ENCODE results near the gene MBNL2. TPM values are rescaled to one million over a fixed set of nuclear protein-coding genes. Genes with fewer than 3 reads are reported as not detected.

The MBNL2 gene
- total and polyA plus RNA-seq, 2 of the 13 experiments (the other 11 are each of a cell fraction or from before 2014, with no cell fraction given), result 30.8 to 59.0 TPM

DNA sequence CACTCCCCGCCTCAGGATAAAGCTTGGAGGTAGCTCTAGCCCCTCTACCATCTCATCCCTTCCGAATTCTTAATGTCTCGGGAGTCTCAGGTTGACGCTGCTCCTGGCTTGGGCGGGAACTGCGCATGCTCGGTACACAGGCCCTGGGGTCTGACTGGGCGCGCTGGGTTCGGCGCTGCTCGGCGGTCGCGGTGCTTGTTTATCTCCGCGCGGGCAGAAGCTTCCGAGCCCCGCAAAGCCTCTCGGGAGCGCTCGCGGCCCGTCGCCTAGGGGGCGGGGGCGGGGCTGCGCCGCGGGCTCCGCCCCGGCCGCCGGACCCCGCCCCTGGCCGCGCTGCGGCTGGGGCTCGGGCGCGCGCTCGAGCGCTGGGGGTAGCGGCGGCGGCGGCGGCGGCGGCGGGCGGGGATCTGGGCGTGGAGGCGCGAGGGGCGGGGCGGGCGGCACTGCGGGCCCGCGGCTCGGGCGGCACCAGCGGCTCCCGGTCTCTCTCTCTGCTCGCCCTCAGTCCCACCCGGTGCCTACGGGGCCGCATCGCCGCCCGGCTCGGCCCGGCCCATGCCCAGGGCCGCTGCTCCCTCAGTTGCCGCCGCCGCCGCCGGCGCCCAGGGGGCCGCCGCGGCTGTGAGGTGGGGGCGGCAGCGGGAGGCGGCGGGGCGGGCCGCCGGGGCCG lies 211.7 kb downstream of the MBNL2 start, which contains the start of gene RAP2A (continued):
- TF ChIP-seq ZNF557 (CRISPR knock-in tag; IDR thresholded peaks at IDR 0.05) (no peak), NFRKB (IDR thresholded peaks at IDR 0.05) (no peak), SIN3B (IDR thresholded peaks at IDR 0.05; ENCODE audit: low read length) (0 out of 2 replicates have a peak, but pooled peaks have one; percentile 43), ZNF589 (CRISPR knock-in tag; conservative IDR thresholded peaks at IDR 0.05) (no peak), GATAD1 (CRISPR knock-in tag; IDR thresholded peaks at IDR 0.05) (peak; percentile 58; the same call in 1 of the 2 replicates), ZNF766 (CRISPR knock-in tag; IDR thresholded peaks at IDR 0.05; ENCODE audit: borderline replicate concordance) (no peak), DR1 (CRISPR knock-in tag; IDR thresholded peaks at IDR 0.05) (no peak), ZNF83 (CRISPR knock-in tag; IDR thresholded peaks at IDR 0.05; ENCODE audit: borderline replicate concordance) (no peak), MATR3 (CRISPR knock-in tag; IDR thresholded peaks at IDR 0.05) (no peak), MLLT10 (CRISPR knock-in tag; IDR thresholded peaks at IDR 0.05) (no peak), SRF (IDR thresholded peaks at IDR 0.05; ENCODE audit: low read depth, low read length) (no peak), ZFY (CRISPR knock-in tag; IDR thresholded peaks at IDR 0.05) (peak; percentile 70), HCFC1 (IDR thresholded peaks at IDR 0.05; ENCODE audit: low read depth, low read length) (no peak), CHCHD3 (CRISPR knock-in tag; IDR thresholded peaks at IDR 0.05) (no peak), ZNF282 (IDR thresholded peaks at IDR 0.05; ENCODE audit: partially characterized antibody) (no peak), ZSCAN20 (CRISPR knock-in tag; IDR thresholded peaks at IDR 0.05; ENCODE audit: borderline replicate concordance) (0 out of 2 replicates have a peak, but pooled peaks have one; percentile 10), ZNF510 (CRISPR knock-in tag; IDR thresholded peaks at IDR 0.05; ENCODE audit: low read depth) (no peak)
- TF ChIP-seq, protein P1, sequence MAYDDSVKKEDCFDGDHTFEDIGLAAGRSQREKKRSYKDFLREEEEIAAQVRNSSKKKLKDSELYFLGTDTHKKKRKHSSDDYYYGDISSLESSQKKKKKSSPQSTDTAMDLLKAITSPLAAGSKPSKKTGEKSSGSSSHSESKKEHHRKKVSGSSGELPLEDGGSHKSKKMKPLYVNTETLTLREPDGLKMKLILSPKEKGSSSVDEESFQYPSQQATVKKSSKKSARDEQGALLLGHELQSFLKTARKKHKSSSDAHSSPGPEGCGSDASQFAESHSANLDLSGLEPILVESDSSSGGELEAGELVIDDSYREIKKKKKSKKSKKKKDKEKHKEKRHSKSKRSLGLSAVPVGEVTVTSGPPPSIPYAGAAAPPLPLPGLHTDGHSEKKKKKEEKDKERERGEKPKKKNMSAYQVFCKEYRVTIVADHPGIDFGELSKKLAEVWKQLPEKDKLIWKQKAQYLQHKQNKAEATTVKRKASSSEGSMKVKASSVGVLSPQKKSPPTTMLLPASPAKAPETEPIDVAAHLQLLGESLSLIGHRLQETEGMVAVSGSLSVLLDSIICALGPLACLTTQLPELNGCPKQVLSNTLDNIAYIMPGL (CRISPR knock-in tag; IDR thresholded peaks at IDR 0.05; ENCODE audit: borderline replicate concordance in 1 of 2, low read depth in 1 of 2), result 0 out of 4 replicates have a peak, but pooled peaks of 1 of the 2 experiments have one; percentile 21
- TF ChIP-seq, protein P2, sequence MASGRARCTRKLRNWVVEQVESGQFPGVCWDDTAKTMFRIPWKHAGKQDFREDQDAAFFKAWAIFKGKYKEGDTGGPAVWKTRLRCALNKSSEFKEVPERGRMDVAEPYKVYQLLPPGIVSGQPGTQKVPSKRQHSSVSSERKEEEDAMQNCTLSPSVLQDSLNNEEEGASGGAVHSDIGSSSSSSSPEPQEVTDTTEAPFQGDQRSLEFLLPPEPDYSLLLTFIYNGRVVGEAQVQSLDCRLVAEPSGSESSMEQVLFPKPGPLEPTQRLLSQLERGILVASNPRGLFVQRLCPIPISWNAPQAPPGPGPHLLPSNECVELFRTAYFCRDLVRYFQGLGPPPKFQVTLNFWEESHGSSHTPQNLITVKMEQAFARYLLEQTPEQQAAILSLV (CRISPR knock-in tag; IDR thresholded peaks at IDR 0.05; ENCODE audit: borderline replicate concordance), result peak; percentile 4; the same call in 1 of the 2 replicates
- TF ChIP-seq, protein P3, sequence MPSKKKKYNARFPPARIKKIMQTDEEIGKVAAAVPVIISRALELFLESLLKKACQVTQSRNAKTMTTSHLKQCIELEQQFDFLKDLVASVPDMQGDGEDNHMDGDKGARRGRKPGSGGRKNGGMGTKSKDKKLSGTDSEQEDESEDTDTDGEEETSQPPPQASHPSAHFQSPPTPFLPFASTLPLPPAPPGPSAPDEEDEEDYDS (CRISPR knock-in tag; IDR thresholded peaks at IDR 0.05), result no peak
- TF ChIP-seq, protein P4, sequence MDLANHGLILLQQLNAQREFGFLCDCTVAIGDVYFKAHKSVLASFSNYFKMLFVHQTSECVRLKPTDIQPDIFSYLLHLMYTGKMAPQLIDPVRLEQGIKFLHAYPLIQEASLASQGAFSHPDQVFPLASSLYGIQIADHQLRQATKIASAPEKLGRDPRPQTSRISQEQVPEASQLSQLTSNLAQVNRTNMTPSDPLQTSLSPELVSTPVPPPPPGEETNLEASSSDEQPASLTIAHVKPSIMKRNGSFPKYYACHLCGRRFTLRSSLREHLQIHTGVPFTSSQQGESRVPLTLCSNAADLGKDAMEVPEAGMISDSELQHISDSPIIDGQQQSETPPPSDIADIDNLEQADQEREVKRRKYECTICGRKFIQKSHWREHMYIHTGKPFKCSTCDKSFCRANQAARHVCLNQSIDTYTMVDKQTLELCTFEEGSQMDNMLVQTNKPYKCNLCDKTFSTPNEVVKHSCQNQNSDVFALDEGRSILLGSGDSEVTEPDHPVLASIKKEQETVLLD (CRISPR knock-in tag; IDR thresholded peaks at IDR 0.05; ENCODE audit: low read depth), result peak; percentile 39; the same call in 1 of the 2 replicates
- TF ChIP-seq, protein P5, sequence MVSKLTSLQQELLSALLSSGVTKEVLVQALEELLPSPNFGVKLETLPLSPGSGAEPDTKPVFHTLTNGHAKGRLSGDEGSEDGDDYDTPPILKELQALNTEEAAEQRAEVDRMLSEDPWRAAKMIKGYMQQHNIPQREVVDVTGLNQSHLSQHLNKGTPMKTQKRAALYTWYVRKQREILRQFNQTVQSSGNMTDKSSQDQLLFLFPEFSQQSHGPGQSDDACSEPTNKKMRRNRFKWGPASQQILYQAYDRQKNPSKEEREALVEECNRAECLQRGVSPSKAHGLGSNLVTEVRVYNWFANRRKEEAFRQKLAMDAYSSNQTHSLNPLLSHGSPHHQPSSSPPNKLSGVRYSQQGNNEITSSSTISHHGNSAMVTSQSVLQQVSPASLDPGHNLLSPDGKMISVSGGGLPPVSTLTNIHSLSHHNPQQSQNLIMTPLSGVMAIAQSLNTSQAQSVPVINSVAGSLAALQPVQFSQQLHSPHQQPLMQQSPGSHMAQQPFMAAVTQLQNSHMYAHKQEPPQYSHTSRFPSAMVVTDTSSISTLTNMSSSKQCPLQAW (CRISPR knock-in tag; IDR thresholded peaks at IDR 0.05), result peak; percentile 6; the same call in 1 of the 2 replicates
- TF ChIP-seq, protein P6, sequence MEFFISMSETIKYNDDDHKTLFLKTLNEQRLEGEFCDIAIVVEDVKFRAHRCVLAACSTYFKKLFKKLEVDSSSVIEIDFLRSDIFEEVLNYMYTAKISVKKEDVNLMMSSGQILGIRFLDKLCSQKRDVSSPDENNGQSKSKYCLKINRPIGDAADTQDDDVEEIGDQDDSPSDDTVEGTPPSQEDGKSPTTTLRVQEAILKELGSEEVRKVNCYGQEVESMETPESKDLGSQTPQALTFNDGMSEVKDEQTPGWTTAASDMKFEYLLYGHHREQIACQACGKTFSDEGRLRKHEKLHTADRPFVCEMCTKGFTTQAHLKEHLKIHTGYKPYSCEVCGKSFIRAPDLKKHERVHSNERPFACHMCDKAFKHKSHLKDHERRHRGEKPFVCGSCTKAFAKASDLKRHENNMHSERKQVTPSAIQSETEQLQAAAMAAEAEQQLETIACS (CRISPR knock-in tag; IDR thresholded peaks at IDR 0.05), result peak; percentile 53; the same call in 1 of the 2 replicates
